SK-N-MC (cell line): ENCODE measurements around the gene IMMT.
A peak's percentile ranks its signal among the peaks of the same experiment; 100 is the strongest.
"Not testable (repeated sequence)": the region's sequence is repeated elsewhere in the genome, so short reads cannot be mapped to it uniquely, and the experiment has no call there.

Experiments
- DNase-seq: peaks from one replicate; pipeline ENCODE4 v3.0.0-alpha.2; 2011; ENCODE audit warnings: low read depth, low spot score
- H3K27ac ChIP-seq: fragments of 200-600 bp; sonication (generic); 2 replicates; pipeline ENCODE4 v1.5.1; 2016; ENCODE audit warnings: mixed run types
- H3K36me3 ChIP-seq: fragments of 200-600 bp; sonication (generic); 2 replicates; pipeline ENCODE4 v1.6.1; 2017; ENCODE audit warnings: antibody characterized with exemption, low read length, mixed read lengths; ENCODE audit not compliant: insufficient read depth
- H3K4me3 ChIP-seq: fragments of 200-600 bp; sonication (generic); 2 replicates; pipeline ENCODE4 v1.5.1; 2016
- H3K9ac ChIP-seq: fragments of 200-600 bp; sonication (generic); 2 replicates; pipeline ENCODE4 v1.8.0; 2017; ENCODE audit warnings: mixed run types, mixed read lengths; ENCODE audit not compliant: insufficient read length
- H3K9me3 ChIP-seq: fragments of 200-600 bp; sonication (generic); 2 replicates; pipeline ENCODE4 v1.6.1; 2017; ENCODE audit warnings: low read depth, mild to moderate bottlenecking, antibody characterized with exemption, low read length, moderate library complexity, mixed read lengths
- EZH2 ChIP-seq: fragments of 200-600 bp; sonication (generic); IDR thresholded peaks from one replicate; pipeline ENCODE4 v1.6.1; 2017; ENCODE audit warnings: antibody characterized with exemption
- FOXP2 ChIP-seq: optimal IDR thresholded peaks from 2 replicates; pipeline ENCODE3; 2011; ENCODE audit warnings: mild to moderate bottlenecking, moderate library complexity; ENCODE audit not compliant: insufficient read depth; ENCODE audit errors: extremely low read length, control extremely low read depth
- POLR2AphosphoS5 ChIP-seq: IDR thresholded peaks from 2 replicates; pipeline ENCODE4 v1.6.1; 2012; ENCODE audit warnings: mild to moderate bottlenecking, low read depth, low read length, borderline replicate concordance

Gene IMMT

DNA sequence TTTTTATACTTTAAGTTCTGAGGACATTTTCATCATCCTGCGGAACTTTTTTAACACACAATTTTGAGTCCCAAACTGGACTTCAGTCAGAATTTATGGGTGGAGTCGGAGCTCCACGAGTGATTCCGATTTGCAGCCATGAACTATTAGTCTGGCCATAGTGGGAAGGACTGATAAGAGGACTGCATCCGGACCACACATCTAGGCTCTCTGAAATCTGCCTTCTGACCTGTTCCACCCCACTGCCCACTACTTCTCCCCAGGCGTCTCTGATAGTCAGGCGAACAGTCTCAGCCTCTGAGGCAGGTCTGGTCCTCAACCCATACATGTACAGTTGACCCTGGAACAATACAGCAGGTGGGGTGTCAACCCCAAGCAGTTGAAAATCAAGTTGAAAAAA lies 9.2 kb upstream of the IMMT start:
- peaks cover 41% of the 10 kb centered on the region for H3K36me3 ChIP-seq
- no peak overlapping the region for H3K27ac ChIP-seq
- TF ChIP-seq POLR2AphosphoS5 (no peak), EZH2 (no peak), FOXP2 (no peak)
- no peak overlapping the region for H3K9ac ChIP-seq
- no peak overlapping the region for H3K4me3 ChIP-seq
- no peaks in the 10 kb centered on the region for H3K9me3 ChIP-seq
- DNase-seq: no peak

GRCh38 chr2:86203614-86204013 lies 8.4 kb upstream of the IMMT start:
- DNase-seq: no peak
- Histone ChIP-seq H3K27ac (no peak overlapping the region), H3K4me3 (no peak overlapping the region), H3K9ac (no peak overlapping the region), H3K9me3 (no peaks in the 10 kb centered on the region), H3K36me3 (peaks cover 33% of the 10 kb centered on the region)
- TF ChIP-seq FOXP2 (no peak), POLR2AphosphoS5 (no peak), EZH2 (no peak)

GRCh38 chr2:86202702-86203101 lies 7.4 kb upstream of the IMMT start:
- TF ChIP-seq FOXP2: no peak
- no peak for TF ChIP-seq POLR2AphosphoS5
- TF ChIP-seq EZH2: no peak
- no peak for DNase-seq
- Histone ChIP-seq H3K27ac (no peak overlapping the region), H3K9me3 (no peaks in the 10 kb centered on the region), H3K4me3 (no peak overlapping the region), H3K9ac (no peak overlapping the region), H3K36me3 (peaks cover 23% of the 10 kb centered on the region)

- Histone ChIP-seq H3K4me3 (no peak overlapping the region), H3K36me3 (peaks cover 20% of the 10 kb centered on the region), H3K9me3 (no peaks in the 10 kb centered on the region), H3K27ac (no peak overlapping the region), H3K9ac (peak overlapping the region; percentile 1)
- no peak for DNase-seq
- TF ChIP-seq EZH2: no peak
- TF ChIP-seq POLR2AphosphoS5: no peak
These were observed 7.1 kb upstream of the IMMT start for GRCh38 chr2:86202336-86202692.

GRCh38 chr2:86201671-86202335 lies 6.5 kb upstream of the IMMT start:
- TF ChIP-seq POLR2AphosphoS5: no peak
- TF ChIP-seq FOXP2: no peak
- no peak for TF ChIP-seq EZH2
- no peak for DNase-seq
- no peak overlapping the region for H3K27ac ChIP-seq
- peak overlapping the region; percentile 1 for H3K9ac ChIP-seq
- no peak overlapping the region for H3K4me3 ChIP-seq
- peaks cover 14% of the 10 kb centered on the region for H3K36me3 ChIP-seq
- H3K9me3 ChIP-seq: no peaks in the 10 kb centered on the region

GRCh38 chr2:86200564-86200963 lies 5.3 kb upstream of the IMMT start:
- H3K9ac ChIP-seq: peak overlapping the region; percentile 89
- H3K4me3 ChIP-seq: peak overlapping the region; percentile 88
- H3K27ac ChIP-seq: 0 out of 2 replicates have a peak overlapping the region, but pooled peaks have one; percentile 64
- not testable (repeated sequence) for H3K36me3 ChIP-seq, H3K9me3 ChIP-seq, DNase-seq

GRCh38 chr2:86199834-86200177 lies 4.5 kb upstream of the IMMT start:
- Histone ChIP-seq H3K36me3 (no peaks in the 10 kb centered on the region), H3K27ac (peak overlapping the region; percentile 64; the same call in 1 of the 2 replicates), H3K4me3 (peak overlapping the region; percentile 88), H3K9ac (peak overlapping the region; percentile 89), H3K9me3 (no peaks in the 10 kb centered on the region)
- TF ChIP-seq EZH2 (no peak), FOXP2 (no peak), POLR2AphosphoS5 (no peak)
- DNase-seq: no peak

- Histone ChIP-seq H3K9me3 (no peaks in the 10 kb centered on the region), H3K36me3 (peaks cover 17% of the 10 kb centered on the region), H3K4me3 (peak overlapping the region; percentile 82), H3K9ac (peak overlapping the region; percentile 96), H3K27ac (peak overlapping the region; percentile 95)
- DNase-seq: no peak
- TF ChIP-seq FOXP2 (no peak), EZH2 (no peak), POLR2AphosphoS5 (no peak)
These were observed 636 bp upstream of the IMMT start for GRCh38 chr2:86195808-86196387.

DNA sequence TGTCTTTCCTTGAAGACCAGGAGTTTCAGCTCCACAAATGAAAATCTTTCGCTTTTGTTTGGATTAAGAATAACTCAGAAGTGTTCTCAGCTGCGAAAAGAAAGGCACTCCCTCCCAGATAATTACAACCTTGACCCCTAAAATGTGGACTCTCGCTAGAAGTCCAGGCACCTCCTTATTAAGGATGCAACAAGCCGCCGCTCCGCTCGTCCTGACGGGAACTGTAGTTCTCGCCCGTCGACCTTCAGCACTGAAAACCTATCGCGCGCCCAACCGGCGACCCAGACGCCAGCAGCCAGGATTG lies 559 bp downstream of the IMMT start:
- Histone ChIP-seq H3K9ac (peak overlapping the region; percentile 96), H3K36me3 (peaks cover 29% of the 10 kb centered on the region), H3K4me3 (peak overlapping the region; percentile 82), H3K9me3 (no peaks in the 10 kb centered on the region), H3K27ac (peak overlapping the region; percentile 95)
- no peak for DNase-seq
- no peak for TF ChIP-seq FOXP2
